LNCaP clone FGC (cell line): ENCODE data around the gene C3.

Experiments
- DNase-seq: peaks from one replicate; pipeline ENCODE4 v3.0.0-alpha.2; 2011; ENCODE audit warnings: low read depth
- H3K4me3 ChIP-seq: 2 replicates; pipeline ENCODE4 v1.5.1; 2011; ENCODE audit warnings: mild to moderate bottlenecking, low read depth, low read length, control low read depth
- TF ChIP-seq, protein P1 (sequence below): IDR thresholded peaks from 2 replicates; pipeline ENCODE4 v1.5.1; 2012; ENCODE audit warnings: mild to moderate bottlenecking; ENCODE audit not compliant: control insufficient read depth, insufficient read depth; ENCODE audit errors: extremely low read depth

Gene C3

DNA sequence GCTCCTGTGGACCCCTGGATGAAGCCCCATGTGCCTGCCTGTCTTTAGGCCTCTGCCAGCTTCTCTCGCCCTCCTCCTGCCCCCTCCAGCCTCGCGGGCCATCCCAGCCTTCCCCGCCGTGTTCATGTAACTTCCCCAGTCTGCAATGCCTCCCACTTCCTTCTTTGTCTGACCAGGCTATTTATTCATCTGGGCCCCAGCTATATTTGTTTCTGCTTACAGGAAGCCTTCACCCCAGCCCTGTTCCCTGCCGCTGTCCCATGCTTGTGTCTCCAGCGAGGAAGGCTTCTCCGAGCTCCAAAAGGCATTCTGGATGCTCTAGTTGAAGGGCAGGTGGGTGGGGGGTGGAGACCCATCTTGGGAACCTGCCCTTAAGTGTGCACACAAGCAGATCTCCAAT lies 7.9 kb upstream of the C3 start:
- TF ChIP-seq, protein P1, sequence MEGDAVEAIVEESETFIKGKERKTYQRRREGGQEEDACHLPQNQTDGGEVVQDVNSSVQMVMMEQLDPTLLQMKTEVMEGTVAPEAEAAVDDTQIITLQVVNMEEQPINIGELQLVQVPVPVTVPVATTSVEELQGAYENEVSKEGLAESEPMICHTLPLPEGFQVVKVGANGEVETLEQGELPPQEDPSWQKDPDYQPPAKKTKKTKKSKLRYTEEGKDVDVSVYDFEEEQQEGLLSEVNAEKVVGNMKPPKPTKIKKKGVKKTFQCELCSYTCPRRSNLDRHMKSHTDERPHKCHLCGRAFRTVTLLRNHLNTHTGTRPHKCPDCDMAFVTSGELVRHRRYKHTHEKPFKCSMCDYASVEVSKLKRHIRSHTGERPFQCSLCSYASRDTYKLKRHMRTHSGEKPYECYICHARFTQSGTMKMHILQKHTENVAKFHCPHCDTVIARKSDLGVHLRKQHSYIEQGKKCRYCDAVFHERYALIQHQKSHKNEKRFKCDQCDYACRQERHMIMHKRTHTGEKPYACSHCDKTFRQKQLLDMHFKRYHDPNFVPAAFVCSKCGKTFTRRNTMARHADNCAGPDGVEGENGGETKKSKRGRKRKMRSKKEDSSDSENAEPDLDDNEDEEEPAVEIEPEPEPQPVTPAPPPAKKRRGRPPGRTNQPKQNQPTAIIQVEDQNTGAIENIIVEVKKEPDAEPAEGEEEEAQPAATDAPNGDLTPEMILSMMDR: no peak
- DNase-seq: no peak
- no peak overlapping the region for H3K4me3 ChIP-seq

DNA sequence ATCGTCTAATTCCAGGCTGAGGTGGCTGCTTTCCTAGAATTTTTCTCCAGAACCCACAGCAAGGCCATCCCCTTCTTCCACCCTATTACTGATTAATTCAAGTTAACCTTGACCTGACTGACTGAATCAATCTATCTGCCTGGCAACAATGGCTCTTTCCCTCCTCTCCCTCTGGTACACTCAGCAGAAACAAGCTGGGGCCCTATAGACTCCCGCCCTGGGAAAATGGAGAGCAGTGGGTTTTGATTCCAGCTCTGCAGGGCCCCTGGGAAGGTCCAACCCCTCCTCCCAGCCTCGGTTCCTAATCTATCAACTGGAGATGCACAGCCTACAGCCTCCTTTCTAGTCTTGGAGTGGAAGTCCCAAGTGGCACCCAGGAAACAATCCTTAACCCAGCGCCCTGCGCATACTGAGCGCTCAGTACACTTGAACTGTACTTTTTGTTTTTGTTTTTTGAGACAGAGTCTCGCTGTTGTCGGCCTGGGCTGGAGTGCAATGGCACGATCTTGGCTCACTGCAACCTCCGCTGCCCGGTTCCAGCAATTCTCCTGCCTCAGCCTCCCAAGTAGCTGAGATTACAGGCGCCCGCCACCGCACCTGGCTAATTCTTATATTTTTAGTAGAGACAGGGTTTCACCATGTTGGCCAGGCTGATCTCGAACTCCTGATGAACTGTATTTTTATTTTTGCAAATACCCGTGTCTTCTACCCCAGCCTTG lies 5.2 kb upstream of the C3 start:
- no peak for DNase-seq
- no peak overlapping the region for H3K4me3 ChIP-seq
- TF ChIP-seq, protein P1: no peak

DNA sequence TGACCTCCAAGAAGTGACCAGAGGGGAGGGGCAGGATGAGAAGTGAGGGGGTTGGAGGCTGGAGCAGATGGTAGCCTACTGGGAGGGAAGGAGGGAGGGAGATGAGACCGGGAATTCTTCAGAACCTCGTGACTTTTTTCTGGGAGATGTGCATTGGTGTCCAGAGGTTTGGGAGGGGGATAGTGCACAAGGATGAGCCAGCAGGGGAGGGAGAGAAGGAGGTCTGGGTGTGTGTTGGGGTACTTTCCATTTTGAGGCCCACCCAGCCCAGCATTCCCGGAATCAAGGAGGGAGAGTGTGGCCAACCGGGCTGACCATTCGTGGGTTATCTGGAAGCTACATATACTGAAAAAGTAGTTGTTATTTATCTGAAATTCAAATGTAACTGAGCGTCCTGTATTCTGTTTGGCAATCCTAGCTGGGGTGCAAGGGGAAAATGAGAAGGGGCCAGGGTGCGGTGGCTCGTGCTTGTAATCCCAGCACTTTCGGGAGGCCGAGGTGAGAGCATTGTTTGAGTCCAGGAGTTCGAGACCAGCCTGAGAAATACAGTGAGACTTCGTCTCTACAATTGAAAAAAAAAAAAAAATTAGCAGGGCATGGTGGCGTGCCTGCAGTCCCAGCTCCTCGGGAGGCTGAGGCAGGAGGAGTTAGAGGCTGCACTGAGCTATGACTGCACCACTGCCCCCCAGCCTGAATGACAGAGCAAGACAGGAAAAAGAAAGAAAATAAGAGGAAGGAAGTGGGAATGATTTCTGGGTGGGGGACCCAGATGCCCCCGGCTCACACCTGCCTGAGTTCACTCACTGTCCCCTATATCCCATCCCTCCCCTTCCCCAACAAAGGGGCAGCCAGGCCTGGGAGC lies 4.4 kb upstream of the C3 start:
- TF ChIP-seq, protein P1: no peak
- no peak for DNase-seq
- H3K4me3 ChIP-seq: no peak overlapping the region

DNA sequence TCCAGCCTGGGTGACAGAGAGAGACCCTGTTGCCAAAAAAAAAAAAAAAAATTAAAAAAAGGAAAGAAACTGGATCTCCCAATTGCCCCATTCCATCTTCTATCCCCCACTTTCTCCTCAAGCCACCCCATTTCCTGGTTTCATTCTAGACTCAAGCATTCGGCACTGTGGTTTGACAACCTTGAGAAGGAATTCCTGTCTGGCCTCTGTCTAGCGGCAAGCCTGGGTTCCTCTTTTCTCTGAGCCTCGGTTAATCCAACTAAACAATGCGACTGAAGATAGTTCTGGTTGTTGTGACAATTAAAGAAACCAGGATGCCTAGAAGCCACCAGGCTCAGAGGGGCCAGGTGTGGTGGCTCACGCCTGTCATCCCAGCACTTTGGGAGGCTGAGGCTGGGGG lies 3.3 kb upstream of the C3 start:
- TF ChIP-seq, protein P1: no peak
- no peak overlapping the region for H3K4me3 ChIP-seq
- no peak for DNase-seq

DNA sequence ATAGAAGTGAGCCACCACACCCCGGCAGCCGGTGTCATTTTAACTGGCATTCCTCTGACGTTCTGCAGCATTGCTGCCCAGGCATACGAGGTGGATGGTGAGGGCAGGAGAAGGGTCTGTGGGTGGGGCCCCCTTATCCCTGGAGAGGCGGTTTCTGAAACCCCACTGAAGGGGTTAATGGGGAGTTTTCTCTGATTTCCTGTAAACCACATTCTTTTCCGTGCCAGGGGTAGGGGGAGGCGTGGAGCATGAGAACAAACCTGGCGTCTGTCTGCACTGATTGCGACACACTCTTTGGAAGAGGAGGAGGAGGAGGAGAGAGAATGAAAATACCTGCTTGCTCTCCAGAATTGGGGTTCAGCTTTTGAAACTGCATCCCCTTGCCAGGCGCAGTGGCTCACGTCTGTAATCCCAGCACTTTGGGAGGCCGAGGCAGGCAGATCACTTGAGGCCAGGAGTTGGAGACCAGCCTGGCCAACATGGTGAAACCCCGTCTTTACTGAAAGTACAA lies 2.7 kb upstream of the C3 start:
- no peak for DNase-seq
- TF ChIP-seq, protein P1: no peak
- no peak overlapping the region for H3K4me3 ChIP-seq

DNA sequence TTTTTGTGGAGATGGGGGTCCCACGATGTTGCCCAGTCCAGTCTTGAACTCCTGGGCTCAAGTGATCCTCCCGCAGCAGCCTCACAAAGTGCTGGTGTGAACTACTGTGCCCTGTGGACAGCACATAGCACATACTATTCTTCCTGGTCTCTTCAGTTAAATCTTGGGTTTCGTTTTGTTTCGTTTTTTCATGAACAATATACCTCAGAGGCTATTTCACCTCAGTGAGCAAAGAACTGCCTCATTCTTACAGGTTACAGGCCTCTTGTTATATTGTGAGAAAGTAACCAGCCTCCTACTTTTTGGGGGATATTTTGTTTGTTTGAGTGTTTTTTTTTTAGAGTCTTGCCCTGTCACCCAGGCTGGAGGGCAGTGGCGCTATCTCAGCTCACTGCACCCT lies 1.3 kb upstream of the C3 start:
- H3K4me3 ChIP-seq: no peak overlapping the region
- DNase-seq: no peak
- TF ChIP-seq, protein P1: no peak
